NCI-H345 treated with DMSO at 0.1 percent for 48 hours (cell line): Measurements from ENCODE around the gene KCNJ18.
"Not testable (repeated sequence)": the region's sequence is repeated elsewhere in the genome, so short reads cannot be mapped to it uniquely, and the experiment has no call there.

Experiments
- DNase-seq: peaks from one replicate; lab custom pipeline; 2025; ENCODE audit not compliant: unreplicated experiment; lab: John Stamatoyannopoulos, UW

The KCNJ18 gene

GRCh38 chr17:21691883-21692703 is at the start of gene KCNJ18:
Gene KCNJ18, plus strand, starts transcription at chr17:21692523. Its CDS starts 10,264 bp downstream, at chr17:21702787.
- DNase-seq: not testable (repeated sequence)

DNA sequence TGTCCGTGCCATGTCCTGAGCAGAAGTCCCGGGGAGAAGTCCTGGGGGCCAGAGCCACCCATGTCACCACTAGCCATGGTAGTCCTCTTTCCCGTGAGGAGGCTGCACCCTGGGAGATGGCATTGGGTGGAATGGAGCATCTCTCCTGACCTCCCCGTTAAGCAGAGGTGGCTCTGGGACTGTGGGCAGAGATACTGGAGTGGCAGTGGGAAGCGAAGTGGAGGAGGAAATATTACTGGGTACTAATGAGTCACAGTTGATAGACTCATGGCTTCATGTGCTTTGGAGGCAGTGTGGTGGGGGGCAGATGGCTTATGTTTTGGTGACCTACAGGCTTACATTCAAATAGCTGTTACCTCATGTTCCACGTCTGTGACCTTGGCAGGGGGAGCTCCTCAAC is 44.2 kb upstream of the KCNJ18 start:
- DNase-seq: not testable (repeated sequence)

DNA sequence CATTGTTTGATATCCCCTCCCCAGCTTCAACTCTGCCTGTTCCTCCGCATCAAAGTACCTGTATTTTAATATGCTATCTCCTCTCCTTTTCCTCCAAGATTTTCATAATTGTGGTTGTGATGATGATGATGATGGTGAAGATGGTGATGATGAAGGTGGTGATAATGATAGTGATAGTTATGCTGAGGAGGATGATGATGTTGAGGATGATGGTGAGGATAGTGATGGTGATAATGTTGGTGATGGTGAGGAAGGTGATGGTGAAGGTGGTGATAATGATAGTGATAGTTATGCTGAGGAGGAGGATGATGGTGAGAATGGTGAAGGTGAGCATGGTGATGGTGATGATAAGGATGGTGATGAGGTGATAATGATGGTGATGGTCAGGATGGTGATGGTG is 42.3 kb upstream of the KCNJ18 start:
- DNase-seq: not testable (repeated sequence)

GRCh38 chr17:21652049-21652448 is 40.3 kb upstream of the KCNJ18 start:
- not testable (repeated sequence) for DNase-seq

- not testable (repeated sequence) for DNase-seq
Observed at GRCh38 chr17:21653211-21653610, 39.1 kb upstream of the KCNJ18 start.

DNA sequence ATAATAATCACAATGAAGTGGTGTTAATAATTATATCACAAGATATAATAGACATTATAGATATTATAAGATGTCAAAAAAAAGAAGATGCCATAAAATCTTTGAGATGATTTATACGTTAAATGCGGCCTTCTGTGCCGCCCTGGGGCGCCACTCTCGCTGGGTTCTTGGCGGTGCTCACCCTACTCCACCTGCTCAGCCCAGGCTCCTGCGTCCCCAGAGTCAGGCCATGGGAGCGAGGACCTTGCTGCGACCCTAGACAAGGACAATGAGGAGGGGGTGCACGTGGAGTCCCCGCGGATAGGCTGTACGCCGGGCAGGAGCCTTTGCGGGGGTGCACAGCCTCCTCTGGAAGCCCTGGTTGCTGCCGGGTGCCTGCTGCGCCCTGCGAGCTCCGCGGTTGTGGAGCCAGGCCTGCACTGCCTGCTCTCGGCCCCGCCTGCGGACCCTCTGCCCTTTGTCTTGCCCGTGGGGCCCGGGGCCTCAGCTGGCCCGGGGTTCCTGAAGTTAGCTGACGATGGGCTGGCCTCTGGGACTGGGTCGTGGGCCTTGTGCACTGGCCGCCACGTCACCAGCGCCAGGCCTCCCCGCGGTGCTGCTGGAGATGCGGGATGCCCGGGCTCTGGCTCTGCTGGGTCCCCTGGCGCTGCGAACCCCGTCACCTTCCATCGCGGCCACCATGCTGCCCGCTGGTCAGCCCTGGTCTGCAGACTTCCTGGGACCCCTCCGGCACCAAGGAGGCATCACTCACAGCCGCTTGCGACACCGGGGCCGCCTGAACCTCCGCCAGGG is 35.6 kb upstream of the KCNJ18 start:
- not testable (repeated sequence) for DNase-seq

DNA sequence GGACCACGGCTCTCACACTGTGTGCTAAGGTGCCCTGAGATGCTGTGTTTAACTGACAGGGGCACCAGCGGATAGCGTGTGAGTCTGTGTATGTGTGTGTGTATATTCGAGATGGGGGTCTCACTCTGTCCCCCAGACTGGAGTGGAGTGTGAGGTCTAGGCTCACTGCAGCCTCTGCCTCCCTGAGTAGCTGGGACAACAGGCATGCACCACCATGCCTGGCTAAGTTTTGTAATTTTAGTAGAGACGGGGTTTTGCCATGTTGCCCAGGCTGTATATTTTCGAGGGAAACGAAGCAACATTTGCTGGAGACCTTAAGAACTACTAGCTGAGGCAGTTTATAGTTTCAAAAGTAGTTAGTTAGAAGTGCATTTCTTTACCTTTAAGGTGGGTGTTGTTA is 32.7 kb upstream of the KCNJ18 start:
- not testable (repeated sequence) for DNase-seq

GRCh38 chr17:21661455-21661854 is 30.9 kb upstream of the KCNJ18 start:
- not testable (repeated sequence) for DNase-seq

- DNase-seq: not testable (repeated sequence)
Observed at GRCh38 chr17:21663166-21663565, 29.2 kb upstream of the KCNJ18 start.

DNA sequence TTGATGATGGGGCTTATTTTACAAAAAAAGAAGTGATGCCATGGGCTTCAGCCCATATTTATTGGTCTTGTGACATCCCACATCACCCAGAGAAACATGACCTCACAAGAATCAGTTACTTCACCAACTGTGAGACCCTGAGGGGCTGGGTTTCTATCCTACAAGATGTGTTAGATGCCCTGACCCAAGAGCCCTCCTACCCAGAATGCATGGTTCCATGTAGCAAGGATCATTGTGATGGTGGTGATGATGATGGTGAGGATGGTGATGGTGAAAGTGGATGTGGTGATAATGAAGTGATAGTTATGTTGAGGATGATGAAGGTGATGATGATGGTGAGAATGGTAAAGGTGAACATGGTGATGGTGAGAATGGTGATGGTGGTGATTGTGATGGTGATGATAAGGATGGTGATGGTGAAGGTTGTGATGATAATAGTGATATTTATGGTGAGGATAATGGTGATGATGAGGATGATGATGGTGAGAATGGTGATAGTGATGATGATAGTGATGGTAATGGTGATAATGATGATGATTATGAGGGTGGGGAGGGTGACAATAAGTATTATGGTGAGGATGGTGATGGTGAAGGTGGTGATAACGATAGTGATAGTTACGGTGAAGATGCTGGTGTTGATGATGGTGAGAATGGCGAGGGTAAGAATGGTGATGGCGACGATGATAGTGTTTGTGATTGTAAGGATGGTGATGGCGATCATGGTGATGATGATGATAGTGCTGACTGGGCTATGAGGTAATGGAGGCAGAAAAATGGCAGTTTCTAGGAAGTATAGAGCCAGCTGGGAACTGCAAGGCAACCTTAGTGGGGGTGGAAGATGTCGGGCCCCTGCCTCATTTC is 28.5 kb upstream of the KCNJ18 start:
- DNase-seq: not testable (repeated sequence)

DNA sequence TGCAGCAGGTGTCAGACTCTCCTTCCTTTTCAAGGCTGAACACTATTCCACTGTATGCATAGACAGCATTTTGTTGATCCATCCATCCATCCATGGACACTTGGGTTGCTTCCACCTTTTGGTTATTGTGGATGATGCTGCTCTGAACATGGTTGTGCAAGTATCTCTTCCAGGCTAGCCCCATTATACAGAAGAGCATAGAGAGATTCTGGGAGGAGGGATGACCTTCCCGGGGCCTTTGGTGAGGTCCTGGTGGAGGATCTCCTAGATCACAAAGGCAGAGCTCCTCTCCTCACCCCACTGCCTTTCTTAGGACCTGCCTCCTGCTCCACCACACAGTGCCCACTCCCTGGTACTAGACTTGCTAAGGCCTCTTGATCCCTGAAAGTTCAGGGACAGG is 27.2 kb upstream of the KCNJ18 start:
- DNase-seq: not testable (repeated sequence)

DNA sequence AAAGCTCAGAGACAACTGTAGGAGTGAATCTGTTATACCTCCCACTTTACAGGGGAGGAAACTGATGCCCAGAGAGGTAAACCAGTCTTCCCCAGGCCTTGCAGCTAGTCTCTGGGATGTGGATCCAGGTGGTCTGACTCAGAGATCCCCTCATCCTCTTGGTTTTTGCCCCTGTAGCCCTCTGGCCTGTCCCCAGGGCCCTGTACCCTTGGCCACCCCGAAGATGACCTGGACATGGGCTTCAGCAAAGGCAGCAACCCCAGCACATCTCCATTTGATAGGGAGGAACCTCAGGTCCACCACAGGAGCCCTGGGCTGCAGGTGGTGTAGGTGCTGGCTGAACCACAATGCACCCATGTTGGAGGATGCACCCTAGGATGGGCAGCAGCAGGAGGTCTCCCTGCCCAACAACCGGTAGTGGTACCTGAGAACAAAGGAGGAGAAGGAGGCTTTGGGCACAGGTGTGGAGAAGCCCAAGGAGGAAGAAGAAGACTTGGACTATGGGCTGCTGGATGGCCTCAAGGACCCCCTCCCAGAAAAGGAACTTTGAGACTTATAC is 26.3 kb upstream of the KCNJ18 start:
- DNase-seq: not testable (repeated sequence)

GRCh38 chr17:21666711-21667412 is 25.5 kb upstream of the KCNJ18 start:
- DNase-seq: not testable (repeated sequence)

- DNase-seq: not testable (repeated sequence)
Observed at GRCh38 chr17:21667413-21668117, 24.8 kb upstream of the KCNJ18 start.

- DNase-seq: not testable (repeated sequence)
Observed at GRCh38 chr17:21668118-21668488, 24.2 kb upstream of the KCNJ18 start.

DNA sequence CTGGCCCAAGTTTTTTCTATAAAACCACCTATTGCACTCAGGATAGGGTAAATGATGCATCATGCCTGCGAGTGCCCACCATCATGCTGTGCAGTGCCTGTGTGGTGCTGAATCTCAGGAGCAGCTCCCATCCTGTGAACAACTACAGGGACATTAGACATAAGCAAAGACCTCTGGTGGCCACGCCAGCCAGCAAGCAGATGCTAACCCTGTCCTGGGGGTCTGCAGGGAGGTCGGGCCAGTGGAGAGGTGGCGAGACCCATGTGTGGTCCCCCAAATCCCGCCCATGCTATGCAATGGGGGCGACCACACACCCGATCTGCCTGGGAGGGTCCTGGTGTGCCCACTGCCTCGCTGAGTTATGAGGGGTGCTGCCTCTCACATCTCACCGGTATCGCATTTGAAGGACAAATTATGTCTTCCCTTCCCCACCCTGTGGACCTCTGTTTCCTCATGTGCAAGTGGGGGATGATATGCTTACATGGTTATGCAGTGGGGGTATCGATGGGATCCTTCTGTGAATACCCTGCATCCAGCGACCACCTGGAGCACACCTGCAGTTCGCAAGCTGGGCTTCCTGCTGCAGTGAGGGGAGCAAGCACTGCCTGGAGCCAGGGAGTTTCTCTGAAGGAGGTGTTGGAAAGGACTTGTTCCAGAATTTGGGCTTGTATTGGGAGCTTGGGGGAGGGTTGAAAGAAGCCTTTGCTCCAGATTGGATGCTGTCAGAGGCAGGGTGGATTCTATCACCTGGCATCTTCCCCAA is 23.4 kb upstream of the KCNJ18 start:
- DNase-seq: not testable (repeated sequence)

GRCh38 chr17:21669616-21670360 is 22.5 kb upstream of the KCNJ18 start:
- not testable (repeated sequence) for DNase-seq
